CD4-positive, alpha-beta T cell treated with Interleukin-17A for 1 hour (primary cell): Measurements from ENCODE around the gene RALGPS1.

Experiments
- DNase-seq: peaks from one replicate; pipeline ENCODE4 v3.0.0-alpha.2; 2020

The RALGPS1 gene

DNA sequence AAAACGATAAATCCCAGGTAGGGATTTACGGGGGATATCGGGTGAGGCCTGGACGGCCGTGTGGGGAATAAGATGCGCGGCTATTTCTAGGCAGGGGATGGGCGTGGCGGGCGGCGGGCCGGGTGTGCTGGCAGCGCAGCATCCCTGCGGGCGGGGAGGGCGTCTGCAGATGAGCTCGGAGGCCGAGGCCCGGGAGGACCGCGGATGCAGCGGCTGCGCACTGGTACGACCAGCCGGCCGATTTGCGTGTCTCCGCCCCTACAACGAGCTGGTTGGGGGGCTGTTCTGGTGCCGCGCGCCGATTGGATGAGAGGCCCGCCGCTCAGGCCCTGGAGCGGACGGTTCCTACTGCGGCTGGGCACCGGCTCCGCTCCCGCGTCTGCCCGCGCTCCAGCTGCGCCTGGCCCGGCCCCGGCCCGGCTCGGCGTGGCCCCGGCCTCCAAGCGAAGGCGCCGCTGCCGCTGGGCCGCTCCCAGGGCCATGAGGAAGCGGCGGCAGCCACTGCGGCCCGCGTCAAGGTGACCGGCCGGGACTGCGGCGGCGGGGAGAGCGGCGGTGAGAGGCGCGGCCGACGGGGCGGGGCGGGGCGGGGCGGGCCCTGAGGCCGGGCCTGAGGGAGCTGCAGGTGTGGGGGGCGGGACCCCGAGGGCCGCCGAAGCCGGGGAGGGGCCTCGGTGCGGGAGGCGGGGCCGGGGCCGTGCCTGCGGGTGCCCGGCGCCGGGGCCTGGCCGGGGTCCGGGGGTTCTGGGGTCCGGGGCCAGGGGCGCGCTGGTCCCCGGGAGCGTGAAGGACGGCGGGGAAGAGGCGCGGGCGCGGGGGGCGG is at the start of gene RALGPS1:
TSS of gene RALGPS1 (plus strand) at position 325 of the 823 bp plus-strand sequence. CDS start 47,508 bp downstream, outside the sequence.
- peak; percentile 93 for DNase-seq

GRCh38 chr9:126869368-126869767 is 45.2 kb upstream of the RALGPS1 start:
- no peak for DNase-seq

GRCh38 chr9:126872516-126872915 is 42.1 kb upstream of the RALGPS1 start:
- no peak for DNase-seq

GRCh38 chr9:126874546-126875314 is 39.9 kb upstream of the RALGPS1 start:
- no peak for DNase-seq

DNA sequence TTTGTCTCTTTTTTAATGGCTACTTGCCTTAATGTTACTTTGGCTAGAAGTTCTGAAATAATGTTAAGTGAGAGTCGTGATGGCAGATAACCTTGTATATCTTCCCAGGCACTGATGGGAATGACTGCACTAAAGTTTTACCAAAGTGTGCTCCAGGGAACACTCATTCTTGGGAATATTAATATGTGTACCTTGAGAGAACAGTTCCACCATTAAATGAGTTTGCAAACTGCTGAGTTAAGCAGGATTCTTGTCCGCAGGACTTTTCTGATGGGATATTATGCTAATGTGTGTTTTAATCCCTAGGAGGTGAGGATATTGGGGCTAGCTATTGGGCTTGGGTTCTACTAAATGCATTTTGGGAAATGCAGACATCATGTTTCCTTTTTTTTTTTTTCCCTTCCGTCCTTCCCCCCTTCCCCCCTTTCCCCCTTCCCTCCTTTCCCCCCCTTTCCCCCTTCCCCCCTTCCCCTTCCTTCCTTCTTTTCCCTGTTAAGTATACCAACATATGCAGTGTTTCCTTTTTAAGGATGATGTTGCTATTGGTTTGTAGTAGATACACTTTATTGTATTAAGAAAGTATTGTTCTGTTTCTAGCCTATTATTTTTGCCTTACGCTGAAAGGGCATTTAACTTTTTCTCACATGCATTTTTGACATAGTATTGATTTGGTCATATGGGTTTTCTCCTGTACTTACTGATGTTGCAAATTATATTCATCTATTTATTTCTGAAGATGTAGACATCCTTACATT is 38.6 kb upstream of the RALGPS1 start:
- DNase-seq, result no peak

GRCh38 chr9:126876531-126876930 is 38.1 kb upstream of the RALGPS1 start:
- no peak for DNase-seq

DNA sequence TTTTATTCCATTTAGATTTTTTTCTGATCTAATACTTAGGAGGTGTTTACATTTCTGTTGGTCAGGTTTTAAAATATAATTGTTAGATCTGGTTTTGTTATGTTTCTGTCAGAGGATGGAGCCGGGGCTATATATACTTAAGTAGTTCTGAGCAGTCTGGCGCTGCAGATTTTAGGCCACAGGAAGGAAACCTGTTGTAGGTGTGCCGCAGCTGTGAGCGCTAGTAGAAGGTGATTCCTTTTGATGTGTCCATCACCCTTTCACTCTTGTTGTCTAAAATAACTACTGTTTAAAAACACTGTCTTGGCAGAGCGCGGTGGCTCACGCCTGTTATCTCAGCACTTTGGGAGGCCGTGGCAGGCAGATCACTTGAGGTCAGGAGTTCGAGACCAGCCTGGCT is 37.2 kb upstream of the RALGPS1 start:
- DNase-seq, result peak; percentile 33

DNA sequence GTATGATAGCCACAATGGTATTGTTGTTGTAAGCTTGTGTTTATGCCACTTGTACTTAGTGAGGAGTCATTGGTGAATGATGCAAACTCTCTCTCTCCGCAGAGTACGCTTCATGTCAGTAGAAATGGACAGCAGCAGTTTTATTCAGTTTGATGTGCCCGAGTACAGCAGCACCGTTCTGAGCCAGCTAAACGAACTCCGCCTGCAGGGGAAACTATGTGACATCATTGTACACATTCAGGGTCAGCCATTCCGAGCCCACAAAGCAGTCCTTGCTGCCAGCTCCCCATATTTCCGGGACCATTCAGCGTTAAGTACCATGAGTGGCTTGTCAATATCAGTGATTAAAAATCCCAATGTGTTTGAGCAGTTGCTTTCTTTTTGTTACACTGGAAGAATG is 35.3 kb upstream of the RALGPS1 start:
- no peak for DNase-seq

DNA sequence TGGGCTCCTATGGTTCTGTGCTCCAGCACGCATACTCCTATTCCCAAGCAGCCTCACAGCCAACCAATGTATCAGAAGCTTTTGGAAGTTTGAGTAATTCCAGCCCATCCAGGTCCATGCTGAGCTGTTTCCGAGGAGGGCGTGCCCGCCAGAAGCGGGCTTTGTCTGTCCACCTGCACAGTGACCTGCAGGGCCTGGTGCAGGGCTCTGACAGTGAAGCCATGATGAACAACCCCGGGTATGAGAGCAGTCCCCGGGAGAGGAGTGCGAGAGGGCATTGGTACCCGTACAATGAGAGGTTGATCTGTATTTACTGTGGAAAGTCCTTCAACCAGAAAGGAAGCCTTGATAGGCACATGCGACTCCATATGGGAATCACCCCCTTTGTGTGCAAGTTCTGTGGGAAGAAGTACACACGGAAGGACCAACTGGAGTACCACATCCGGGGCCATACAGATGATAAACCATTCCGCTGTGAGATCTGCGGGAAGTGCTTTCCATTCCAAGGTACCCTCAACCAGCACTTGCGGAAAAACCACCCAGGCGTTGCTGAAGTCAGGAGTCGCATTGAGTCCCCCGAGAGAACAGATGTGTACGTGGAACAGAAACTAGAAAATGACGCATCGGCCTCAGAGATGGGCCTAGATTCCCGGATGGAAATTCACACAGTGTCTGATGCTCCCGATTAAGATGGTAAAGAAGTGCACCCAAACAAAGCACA is 34.2 kb upstream of the RALGPS1 start:
- DNase-seq, result no peak

DNA sequence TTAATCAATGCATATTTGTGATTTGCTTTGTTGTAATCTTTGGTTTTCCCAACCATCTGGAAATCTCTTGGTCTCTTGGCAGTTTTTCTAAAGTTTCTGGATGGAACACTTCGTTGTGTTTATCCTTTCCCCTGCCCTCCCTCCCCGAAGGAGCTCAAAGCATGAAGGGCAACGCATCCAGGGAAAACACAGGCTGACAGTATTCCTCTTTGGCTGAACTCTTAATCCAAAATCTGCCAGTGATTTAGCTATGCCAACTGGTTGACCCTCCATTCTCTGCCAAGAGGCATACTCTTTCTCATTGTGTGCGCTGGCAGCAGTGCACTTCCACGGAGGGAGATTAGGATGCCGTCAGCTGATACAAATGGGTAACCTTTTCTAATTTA is 33.6 kb upstream of the RALGPS1 start:
- no peak for DNase-seq

DNA sequence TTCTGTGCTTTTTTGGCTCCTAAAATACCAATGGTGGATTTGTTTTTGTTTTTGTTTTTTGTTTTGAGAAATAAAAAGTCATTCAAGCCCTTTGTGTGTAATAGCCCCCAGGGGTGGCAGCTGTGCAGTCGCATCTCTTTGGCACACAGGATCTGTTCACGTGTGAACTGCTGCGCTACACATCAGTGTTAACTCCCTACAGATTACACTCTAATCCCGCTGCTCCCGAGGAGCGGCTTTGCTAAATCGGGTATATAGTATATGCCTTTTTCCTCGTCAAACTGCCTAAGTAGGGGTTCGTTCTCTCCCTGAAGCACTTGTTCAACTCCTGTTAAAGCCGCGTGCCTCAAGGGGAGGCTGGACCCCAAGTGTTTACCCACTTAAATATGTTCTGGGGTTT is 31.8 kb upstream of the RALGPS1 start:
- DNase-seq, result no peak

DNA sequence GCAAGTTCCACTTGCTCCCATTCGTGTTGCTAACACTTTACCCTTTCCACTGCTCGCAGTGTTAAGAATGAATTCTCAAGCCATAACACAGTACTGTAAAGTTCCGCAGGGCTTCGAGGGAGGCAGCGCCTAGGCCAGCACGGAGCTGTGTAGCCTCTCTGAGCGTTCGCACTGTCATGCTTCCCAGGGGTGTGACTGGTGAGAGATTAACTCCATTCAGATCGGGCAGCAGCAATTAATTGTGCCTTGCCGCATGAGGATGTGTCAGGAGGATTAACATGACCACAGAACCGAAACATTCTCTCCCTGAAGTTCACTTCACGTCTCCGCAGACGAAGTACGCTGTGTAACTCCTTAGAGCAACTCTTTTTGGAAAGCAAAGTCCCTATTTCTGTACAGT is 30.9 kb upstream of the RALGPS1 start:
- DNase-seq, result no peak

DNA sequence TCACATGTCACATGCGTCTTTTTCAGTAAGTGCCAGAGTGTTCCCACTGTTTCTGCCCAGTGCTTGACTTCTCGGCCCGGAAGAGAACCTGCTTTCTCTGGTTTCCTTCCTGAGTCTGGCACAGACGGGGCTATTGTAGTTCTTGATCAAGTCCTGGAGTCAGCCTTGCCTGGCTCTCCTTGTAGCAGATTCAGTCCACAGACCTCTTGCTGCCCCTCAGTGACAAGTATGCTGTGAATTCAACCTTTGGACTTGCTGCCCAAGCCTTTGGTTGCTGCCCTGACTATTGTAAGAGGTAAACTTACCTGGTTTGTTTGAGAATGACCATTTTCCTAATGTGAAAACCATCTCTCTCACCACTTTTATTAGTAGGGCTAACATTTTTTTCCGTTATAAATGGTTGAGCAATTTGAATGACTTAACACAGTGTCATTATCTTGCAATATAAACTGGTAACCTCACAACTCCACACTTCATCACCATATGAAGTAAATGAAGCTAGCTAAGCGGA is 29.4 kb upstream of the RALGPS1 start:
- no peak for DNase-seq

GRCh38 chr9:126886034-126886822 is 28.4 kb upstream of the RALGPS1 start:
- no peak for DNase-seq

DNA sequence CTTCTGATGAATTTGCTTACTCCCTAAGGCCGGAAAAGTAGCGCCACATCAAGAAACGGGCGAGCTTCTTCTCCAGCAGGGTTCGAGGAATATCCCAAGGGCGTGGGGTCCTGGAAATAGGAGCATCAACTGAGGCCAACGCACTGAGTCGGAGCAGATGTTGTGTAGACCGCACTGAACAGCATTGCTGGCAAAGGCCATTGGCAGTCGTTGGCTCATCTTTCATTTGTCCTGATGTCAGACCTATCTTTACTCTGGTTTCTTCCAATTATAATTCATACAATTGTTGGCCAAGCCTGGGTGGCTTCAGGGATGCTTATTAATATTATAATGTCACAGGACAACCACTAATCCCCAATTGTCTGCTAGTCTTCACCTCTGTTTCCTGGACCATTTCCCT is 27.7 kb upstream of the RALGPS1 start:
- no peak for DNase-seq

GRCh38 chr9:126891676-126892075 is 22.9 kb upstream of the RALGPS1 start:
- DNase-seq, result no peak

- DNase-seq, result no peak
Observed at GRCh38 chr9:126893079-126893478, 21.5 kb upstream of the RALGPS1 start.

GRCh38 chr9:126894052-126894603 is 20.5 kb upstream of the RALGPS1 start:
- no peak for DNase-seq

- DNase-seq, result no peak
Observed at GRCh38 chr9:126902210-126902609, 12.4 kb upstream of the RALGPS1 start.

GRCh38 chr9:126904586-126904985 is 10.0 kb upstream of the RALGPS1 start:
- no peak for DNase-seq

- DNase-seq, result no peak
Observed at GRCh38 chr9:126906091-126906490, 8.5 kb upstream of the RALGPS1 start.
